Neural cell (in vitro differentiated cells): Measurements from ENCODE around the gene CGB8. TPM values are rescaled to one million over a fixed set of nuclear protein-coding genes. Genes with fewer than 3 reads are reported as not detected.
"Not testable (repeated sequence)": the region's sequence is repeated elsewhere in the genome, so short reads cannot be mapped to it uniquely, and the experiment has no call there.

Source experiments
- H2AFZ ChIP-seq: fragments of 200-600, 300-800 bp; sonication (generic), shearing (Covaris generic); 2 replicates; pipeline ENCODE4 v1.6.0; 2014; ENCODE audit warnings: low read depth, mild to moderate bottlenecking, antibody characterized with exemption, low read length, moderate library complexity
- H3F3A ChIP-seq: fragments of 200-600 bp; shearing (Covaris generic); 2 replicates; pipeline ENCODE4 v1.6.1; 2016; ENCODE audit warnings: mild to moderate bottlenecking, moderate library complexity, mixed read lengths, antibody characterized with exemption, low read length; ENCODE audit not compliant: insufficient read depth, poor library complexity, severe bottlenecking
- H3K27ac ChIP-seq: fragments of 200-600, 300-800 bp; sonication (generic), shearing (Covaris generic); 2 replicates; pipeline ENCODE4 v1.5.1; 2014; ENCODE audit warnings: mild to moderate bottlenecking, low read length, moderate library complexity
- H3K27me3 ChIP-seq: fragments of 300-800, 200-600 bp; sonication (generic), shearing (Covaris generic); 2 replicates; pipeline ENCODE4 v1.6.0; 2014; ENCODE audit warnings: mild to moderate bottlenecking, low read depth, low read length, moderate library complexity; ENCODE audit not compliant: insufficient read depth
- H3K36me3 ChIP-seq: fragments of 300-800, 200-600 bp; sonication (generic), shearing (Covaris generic); 2 replicates; pipeline ENCODE4 v1.5.1; 2014; ENCODE audit warnings: mild to moderate bottlenecking, antibody characterized with exemption, low read length, moderate library complexity; ENCODE audit not compliant: insufficient read depth
- H3K4me2 ChIP-seq: fragments of 300-800, 200-600 bp; sonication (generic), shearing (Covaris generic); 2 replicates; pipeline ENCODE4 v1.6.0; 2014; ENCODE audit warnings: mild to moderate bottlenecking, low read length
- H3K4me3 ChIP-seq: fragments of 300-800, 200-600 bp; sonication (generic), shearing (Covaris generic); 2 replicates; pipeline ENCODE4 v1.5.1; 2014; ENCODE audit warnings: mild to moderate bottlenecking, low read length, moderate library complexity
- H3K79me2 ChIP-seq: fragments of 200-600 bp; shearing (Covaris generic); replicated peaks from 2 replicates; pipeline ENCODE4 v1.6.0; 2014; ENCODE audit warnings: mild to moderate bottlenecking, low read length, moderate library complexity; ENCODE audit not compliant: insufficient read depth
- H3K9ac ChIP-seq: fragments of 300-800, 200-600 bp; sonication (generic), shearing (Covaris generic); 2 replicates; pipeline ENCODE4 v1.6.1; 2016; ENCODE audit warnings: mild to moderate bottlenecking, low read length, mixed read lengths
- H3K9me2 ChIP-seq: fragments of 200-600 bp; shearing (Covaris generic); 2 replicates; pipeline ENCODE4 v1.6.1; 2016; ENCODE audit warnings: mild to moderate bottlenecking, low read length, mixed read lengths; ENCODE audit not compliant: insufficient read depth
- H3K9me3 ChIP-seq: fragments of 200-600, 300-800 bp; sonication (generic), shearing (Covaris generic); 2 replicates; pipeline ENCODE4 v1.6.1; 2016; ENCODE audit warnings: mild to moderate bottlenecking, mixed run types, low read length, moderate library complexity, mixed read lengths
- H4K20me1 ChIP-seq: fragments of 200-600 bp; shearing (Covaris generic); 2 replicates; pipeline ENCODE4 v1.6.1; 2016; ENCODE audit warnings: mild to moderate bottlenecking, mixed run types; ENCODE audit not compliant: insufficient read depth
- polyA plus RNA-seq: library from polyadenylated mRNA; depleted of rRNA; stranded (reverse); fragments of >200 nt; gene quantifications from 2 replicates; pipeline ENCODE4 v1.2.3, GENCODE V29; 2014

Gene CGB8
- polyA plus RNA-seq, 1 donor from 2014 or later: not detected

DNA sequence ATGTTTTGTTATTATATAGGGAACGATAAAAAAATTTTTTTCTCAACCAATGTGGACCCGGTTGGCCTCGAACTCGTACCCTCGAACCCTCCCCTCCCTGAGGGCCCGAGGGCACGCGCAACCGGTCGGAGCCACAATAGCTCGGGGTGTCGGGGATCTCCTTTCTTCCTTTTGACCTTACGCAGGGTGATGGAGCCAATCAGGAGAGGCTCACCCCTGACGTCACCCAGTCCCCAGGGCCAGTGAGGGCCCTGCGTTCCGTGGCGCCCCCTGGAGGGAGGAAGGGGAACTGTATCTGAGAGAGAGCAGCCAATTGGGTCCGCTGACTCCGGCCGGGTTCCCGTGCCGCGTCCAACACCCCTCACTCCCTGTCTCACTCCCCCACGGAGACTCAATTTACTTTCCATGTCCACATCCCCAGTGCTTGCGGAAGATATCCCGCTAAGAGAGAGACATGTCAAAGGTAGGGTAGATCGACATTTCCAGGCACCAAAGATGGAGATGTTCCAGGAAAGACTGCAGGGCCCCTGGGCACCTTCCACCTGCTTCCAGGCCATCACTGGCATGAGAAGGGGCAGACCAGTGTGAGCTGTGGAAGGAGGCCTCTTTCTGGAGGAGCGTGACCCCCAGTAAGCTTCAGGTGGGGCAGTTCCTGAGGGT lies 17.1 kb downstream of the CGB8 start, which contains the start of gene CGB2:
Gene CGB2, plus strand, starts transcription at position 249 of the 660 bp plus-strand sequence. Its CDS starts 206 bp downstream, at position 455.
- not testable (repeated sequence) for H3K27ac ChIP-seq, H3K9me3 ChIP-seq, H3K79me2 ChIP-seq, H3K9me2 ChIP-seq, H3K36me3 ChIP-seq, H2AFZ ChIP-seq, H3F3A ChIP-seq, H3K4me2 ChIP-seq, H3K4me3 ChIP-seq, H3K27me3 ChIP-seq, H4K20me1 ChIP-seq, H3K9ac ChIP-seq

GRCh38 chr19:49030323-49030722 lies 18.6 kb downstream of the CGB8 start:
- H3F3A ChIP-seq, H2AFZ ChIP-seq, H3K9me2 ChIP-seq, H3K27me3 ChIP-seq, H4K20me1 ChIP-seq, H3K4me2 ChIP-seq, H3K9ac ChIP-seq, H3K9me3 ChIP-seq, H3K79me2 ChIP-seq, H3K36me3 ChIP-seq, H3K27ac ChIP-seq, H3K4me3 ChIP-seq: not testable (repeated sequence)

GRCh38 chr19:49029749-49030148 lies 19.2 kb downstream of the CGB8 start:
- not testable (repeated sequence) for H4K20me1 ChIP-seq, H3K4me2 ChIP-seq, H3K36me3 ChIP-seq, H2AFZ ChIP-seq, H3K9ac ChIP-seq, H3K27me3 ChIP-seq, H3K9me2 ChIP-seq, H3F3A ChIP-seq, H3K9me3 ChIP-seq, H3K27ac ChIP-seq, H3K4me3 ChIP-seq, H3K79me2 ChIP-seq

- not testable (repeated sequence) for H3F3A ChIP-seq, H3K36me3 ChIP-seq, H4K20me1 ChIP-seq, H3K79me2 ChIP-seq, H2AFZ ChIP-seq, H3K9me3 ChIP-seq, H3K9me2 ChIP-seq, H3K27ac ChIP-seq, H3K4me3 ChIP-seq, H3K9ac ChIP-seq, H3K4me2 ChIP-seq, H3K27me3 ChIP-seq
Measured at GRCh38 chr19:49028686-49029085, 20.2 kb downstream of the CGB8 start.

GRCh38 chr19:49025599-49025998 lies 23.3 kb downstream of the CGB8 start:
- not testable (repeated sequence) for H3K27ac ChIP-seq, H3F3A ChIP-seq, H3K4me3 ChIP-seq, H3K79me2 ChIP-seq, H3K9me3 ChIP-seq, H2AFZ ChIP-seq, H3K9ac ChIP-seq, H3K36me3 ChIP-seq, H3K9me2 ChIP-seq, H4K20me1 ChIP-seq, H3K4me2 ChIP-seq, H3K27me3 ChIP-seq

- H3K9me3 ChIP-seq, H3F3A ChIP-seq, H2AFZ ChIP-seq, H3K27me3 ChIP-seq, H3K4me3 ChIP-seq, H4K20me1 ChIP-seq, H3K79me2 ChIP-seq, H3K36me3 ChIP-seq, H3K4me2 ChIP-seq, H3K9ac ChIP-seq, H3K9me2 ChIP-seq, H3K27ac ChIP-seq: not testable (repeated sequence)
Measured at GRCh38 chr19:49025088-49025487, 23.8 kb downstream of the CGB8 start.

DNA sequence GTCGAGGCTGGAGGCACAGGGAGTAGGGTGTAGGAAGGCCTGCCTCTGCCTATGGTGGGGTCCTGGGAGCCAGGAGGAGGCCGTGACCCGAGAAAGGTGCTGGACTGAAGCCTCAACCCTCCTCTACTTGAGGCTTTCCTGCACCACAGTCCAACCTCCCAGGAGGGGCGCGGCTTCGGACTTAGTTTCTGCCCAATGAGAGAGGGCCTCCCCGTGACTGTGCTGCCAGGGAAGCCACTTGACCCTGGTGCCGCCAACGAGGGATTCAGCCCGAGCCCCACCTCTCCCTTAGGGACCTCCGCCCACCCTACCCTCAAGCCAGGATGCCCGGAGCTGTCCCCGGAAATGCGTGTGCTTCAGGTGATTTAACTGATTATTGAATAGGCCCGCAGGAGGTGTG lies 24.7 kb downstream of the CGB8 start, which contains the start of gene CGB3:
Gene CGB3, minus strand, starts transcription at position 101 of the 400 bp plus-strand sequence. CDS start 362 bp downstream, outside the sequence.
- not testable (repeated sequence) for H3F3A ChIP-seq, H3K4me3 ChIP-seq, H3K4me2 ChIP-seq, H3K9me3 ChIP-seq, H2AFZ ChIP-seq, H3K9me2 ChIP-seq, H3K9ac ChIP-seq, H4K20me1 ChIP-seq, H3K36me3 ChIP-seq, H3K27me3 ChIP-seq, H3K79me2 ChIP-seq, H3K27ac ChIP-seq
